ENCODE measurements around the gene CCNE1. TPM values are rescaled to one million over a fixed set of nuclear protein-coding genes. Genes with fewer than 3 reads are reported as not detected.

CCNE1 gene
- total and polyA plus RNA-seq, 2 of the 13 experiments (the other 11 are each of a cell fraction or from before 2014, with no cell fraction given), result 16.0 to 50.6 TPM

DNA sequence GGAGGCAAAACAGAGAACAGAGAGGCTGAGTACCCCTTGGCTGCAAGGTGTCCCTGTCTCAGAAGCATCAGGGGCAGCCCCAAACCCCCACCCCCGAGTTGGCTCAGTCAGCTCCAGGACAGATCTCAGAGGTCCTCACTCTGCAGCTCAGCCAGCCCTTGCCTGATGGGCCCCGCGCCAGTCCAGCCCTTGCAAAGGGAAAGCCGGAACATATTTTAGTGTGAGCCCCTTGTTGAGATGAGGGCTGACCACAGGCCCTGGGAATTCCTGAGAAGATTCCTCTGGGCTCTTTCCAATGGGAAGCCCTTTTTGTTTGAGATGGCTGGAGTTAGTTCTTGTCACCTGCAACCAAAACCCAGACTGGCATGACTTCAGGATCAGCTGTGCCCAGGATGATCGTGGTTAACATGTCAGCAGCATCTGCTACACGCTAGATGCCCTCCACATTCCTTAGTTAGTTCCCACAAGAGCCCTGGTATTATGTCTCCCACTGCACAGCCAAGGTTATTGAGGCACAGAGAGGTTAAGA is 33.9 kb upstream of the CCNE1 start:
- Histone ChIP-seq H3K4me2 (ENCODE audit: low read depth, low read length) (no peak overlapping the region), H3K4me3 (replicated peaks in 1 of 3; ENCODE audit: insufficient read depth in 1 of 3, low read depth in 2 of 3, low read length in 3 of 3) (no peak overlapping the region), H3K79me2 (ENCODE audit: insufficient read depth, low read length) (no peaks in the 10 kb centered on the region), H3K36me3 (replicated peaks in 1 of 2; ENCODE audit: control insufficient read depth in 1 of 2, insufficient read depth in 2 of 2, low read length in 2 of 2) (no peaks in the 10 kb centered on the region), H3K9me3 (ENCODE audit: low read length) (no peaks in the 10 kb centered on the region), H3K27ac (ENCODE audit: extremely low read length, insufficient read depth, low read length) (no peak overlapping the region), H3K4me1 (ENCODE audit: insufficient read depth, low read length) (no peaks in the 10 kb centered on the region), H3K27me3 (ENCODE audit: control insufficient read depth in 1 of 2, insufficient read depth in 2 of 2, low read length in 2 of 2) (peaks cover 3 to 6% of the 10 kb centered on the region in 2 experiments; a peak in 3 of 5 replicates), H2AFZ (ENCODE audit: low read length) (no peak overlapping the region), H4K20me1 (ENCODE audit: insufficient read depth, low read length) (no peaks in the 10 kb centered on the region), H3K9ac (ENCODE audit: insufficient read depth, low read depth, low read length) (no peak overlapping the region)
- FAIRE-seq (no peak), DNase-seq (ENCODE audit: low spot score) (no peak), ATAC-seq (no peak)
- intact Hi-C loops (cut with micrococcal nuclease; ENCODE audit: unreplicated experiment) (no loop called here), in situ Hi-C loops (cut with HindIII; ENCODE audit: extremely low pct_ligation_motif_present, low pct_unique_long_range_greater_than_20kb) (no loop called here)
- WGBS (ENCODE audit: low lambda C conversion rate), result 0% methylated on average over 2 of the region's 6 CpGs
- BruUV-seq (replicated peaks), result no TSS peak
- CTCF ChIA-PET (ENCODE audit: low intra/inter-chr PET ratio, low total read pairs), result no interaction called here
- no peak for TF ChIP-seq ZNF784 (CRISPR knock-in tag; IDR thresholded peaks at IDR 0.05; ENCODE audit: borderline replicate concordance)
- TF ChIP-seq DR1 (CRISPR knock-in tag; IDR thresholded peaks at IDR 0.05), result no peak
- no peak for TF ChIP-seq ZSCAN12 (CRISPR knock-in tag; IDR thresholded peaks at IDR 0.05)
- TF ChIP-seq RAD51 (IDR thresholded peaks at IDR 0.05; ENCODE audit: borderline replicate concordance), result no peak
- no peak for TF ChIP-seq ZNF432 (CRISPR knock-in tag; IDR thresholded peaks at IDR 0.05; ENCODE audit: borderline replicate concordance)
- no peak for TF ChIP-seq ATRX (CRISPR knock-in tag; IDR thresholded peaks at IDR 0.05; ENCODE audit: borderline replicate concordance)
- TF ChIP-seq ZNF441 (CRISPR knock-in tag; IDR thresholded peaks at IDR 0.05; ENCODE audit: borderline replicate concordance), result no peak
- TF ChIP-seq ZNF589 (CRISPR knock-in tag; conservative IDR thresholded peaks at IDR 0.05), result no peak
- no peak for TF ChIP-seq SCMH1 (CRISPR knock-in tag; IDR thresholded peaks at IDR 0.05; ENCODE audit: borderline replicate concordance)
- TF ChIP-seq DNMT3B (CRISPR knock-in tag; conservative IDR thresholded peaks at IDR 0.05), result no peak
- TF ChIP-seq ZNF20 (CRISPR knock-in tag; IDR thresholded peaks at IDR 0.05), result no peak
- TF ChIP-seq PHF5A (CRISPR knock-in tag; IDR thresholded peaks at IDR 0.05; ENCODE audit: low read depth, unreplicated experiment), result no peak
- POLR2A ChIA-PET, result no interaction called here
